Pancreas (tissue), 10 donors: Measurements from ENCODE around the gene RECQL5. TPM values are rescaled to one million over a fixed set of nuclear protein-coding genes. Genes with fewer than 3 reads are reported as not detected.

Source experiments
- ATAC-seq, 4 donors: fragments of 200-7000 bp; cut with Tn5 transposase; one replicate each; pipeline versions ENCODE4 v1.8.0 to v1.9.1; 2020; ENCODE audit warnings: mild to moderate bottlenecking in 4 of 4, moderate library complexity in 4 of 4
- DNase-seq, 6 donors: peaks; one replicate each; pipeline ENCODE4 v3.0.0-alpha.2; 2020
- FAIRE-seq: peaks from 2 replicates; lab custom pipeline; 2012; peaks lifted over from hg19 to GRCh38; lab: Jason Lieb, UNC
- H3K27ac ChIP-seq, 4 donors: fragments of 200-600 bp; sonication (generic); 1 replicate in 3 of 4; 2 replicates in 1 of 4; pipeline versions ENCODE4 v1.5.0 to v1.8.0; 2020
- H3K27me3 ChIP-seq, 4 donors: fragments of 200-600 bp; one replicate each; pipeline ENCODE4 v1.8.0; 2021
- H3K36me3 ChIP-seq, 3 donors: fragments of 200-600 bp; sonication (generic) in 1 of 3; one replicate each; pipeline versions ENCODE4 v1.5.0 to v1.8.0; 2020 to 2021
- H3K4me1 ChIP-seq, 3 donors: fragments of 200-600 bp; one replicate each; pipeline ENCODE4 v1.8.0; 2021
- H3K4me3 ChIP-seq, 4 donors: fragments of 200-600 bp; sonication (generic) in 2 of 4; one replicate each; pipeline versions ENCODE4 v1.5.0 to v1.8.0; 2020 to 2021
- H3K9me3 ChIP-seq, 4 donors: fragments of 200-600 bp; one replicate each; pipeline ENCODE4 v1.8.0; 2021
- WGBS, 2 donors: extraction: QIAGEN DNeasy Blood & Tissue Kit; methylation state at CpG; one replicate each; pipeline ENCODE4 v1.1.7; 2013; 5-methylcytosine and 5-hydroxymethylcytosine counted together
- intact Hi-C, 3 donors: fragments of 100-400 bp; cut with DNase I; formaldehyde crosslinking; loops; one replicate each; pipeline versions ENCODE4 v1.11.1 to v1.14.2; 2022
- polyA plus RNA-seq, 2 donors: library from polyadenylated mRNA; stranded (reverse); fragments of 200-250 nt; gene quantifications; one replicate each; pipeline ENCODE4 v1.2.3, GENCODE V29; 2013
- total RNA-seq, 6 donors: library from RNA; stranded (reverse); fragmentation: NEBNext Ultra II Directional in 4 of 6; extraction: Animal tissue kit (Norgen Biotek cat#: 25700) in 4 of 6; gene quantifications; one replicate each; pipeline versions ENCODE4 v1.2.1 to v1.2.4, GENCODE V29; 2021 to 2023
- TF ChIP-seq, protein P1 (sequence below), 4 donors: fragments of 200-600 bp; sonication (generic) in 3 of 4; IDR thresholded peaks; one replicate each; pipeline versions ENCODE4 v1.5.0 to v1.8.0; 2021; ENCODE audit warnings: antibody characterized with exemption in 4 of 4
- donor health status: healthy with polysubstance abuse.
- donor health status: DM: no; HTN: no; CAD: no; lungs with moderate emphysema.
- donor health status: DM: no; HTN: no; CAD: no.
- donor health status: control.
- donor health status: control.
- donor health status: Bipolar disorder and iron deficiency.
- donor health status: DM: yes; HTN: yes; CAD: no.
- donor health status: DM: no; HTN: no; CAD: no.
- donor health status: DM: no; HTN: no; CAD: no.
- donor health status: DM: yes; HTN: yes; CAD: no.

RECQL5 gene
- total and polyA plus RNA-seq, 8 donors, result 8.7 to 65.2 (median 14.9) TPM

DNA sequence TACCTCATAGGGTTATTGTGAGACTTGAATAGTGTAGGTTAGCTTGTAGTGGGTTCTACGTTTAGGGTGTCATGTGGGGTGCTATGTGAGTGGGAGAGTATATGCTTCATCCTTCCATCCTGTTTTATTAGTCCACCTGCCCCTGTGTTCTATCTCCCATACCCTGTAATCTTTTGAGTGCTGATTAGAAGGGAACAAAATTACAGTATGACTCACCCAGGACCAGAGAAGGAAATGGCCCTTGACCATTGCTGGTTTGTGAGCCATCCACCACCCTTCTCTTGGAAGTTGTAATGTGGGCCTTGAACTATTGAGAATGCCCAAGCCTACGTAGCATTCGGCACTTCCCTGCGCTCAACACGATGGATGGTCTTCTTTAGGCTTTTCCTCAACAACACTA, 17.3 kb upstream of the RECQL5 start:
- ATAC-seq, result peak in 3 of 4 donors; percentile 36 to 49 (median 47)
- FAIRE-seq, result no peak
- Histone ChIP-seq H3K4me1 (peaks cover 0 to 18% (median 0%) of the 10 kb centered on the region in 3 donors), H3K36me3 (no peaks in the 10 kb centered on the region), H3K27ac (peak overlapping the region in 2 of 4 donors; percentile 5 to 23), H3K4me3 (no peak overlapping the region), H3K27me3 (no peaks in the 10 kb centered on the region), H3K9me3 (no peaks in the 10 kb centered on the region)
- no peak for DNase-seq
- intact Hi-C loops, result no loop called here
- TF ChIP-seq, protein P1, sequence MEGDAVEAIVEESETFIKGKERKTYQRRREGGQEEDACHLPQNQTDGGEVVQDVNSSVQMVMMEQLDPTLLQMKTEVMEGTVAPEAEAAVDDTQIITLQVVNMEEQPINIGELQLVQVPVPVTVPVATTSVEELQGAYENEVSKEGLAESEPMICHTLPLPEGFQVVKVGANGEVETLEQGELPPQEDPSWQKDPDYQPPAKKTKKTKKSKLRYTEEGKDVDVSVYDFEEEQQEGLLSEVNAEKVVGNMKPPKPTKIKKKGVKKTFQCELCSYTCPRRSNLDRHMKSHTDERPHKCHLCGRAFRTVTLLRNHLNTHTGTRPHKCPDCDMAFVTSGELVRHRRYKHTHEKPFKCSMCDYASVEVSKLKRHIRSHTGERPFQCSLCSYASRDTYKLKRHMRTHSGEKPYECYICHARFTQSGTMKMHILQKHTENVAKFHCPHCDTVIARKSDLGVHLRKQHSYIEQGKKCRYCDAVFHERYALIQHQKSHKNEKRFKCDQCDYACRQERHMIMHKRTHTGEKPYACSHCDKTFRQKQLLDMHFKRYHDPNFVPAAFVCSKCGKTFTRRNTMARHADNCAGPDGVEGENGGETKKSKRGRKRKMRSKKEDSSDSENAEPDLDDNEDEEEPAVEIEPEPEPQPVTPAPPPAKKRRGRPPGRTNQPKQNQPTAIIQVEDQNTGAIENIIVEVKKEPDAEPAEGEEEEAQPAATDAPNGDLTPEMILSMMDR (IDR thresholded peaks at IDR 0.05), result no peak
- WGBS, 2 donors, result 88 to 94% methylated on average over 5 of the region's 5 CpGs

DNA sequence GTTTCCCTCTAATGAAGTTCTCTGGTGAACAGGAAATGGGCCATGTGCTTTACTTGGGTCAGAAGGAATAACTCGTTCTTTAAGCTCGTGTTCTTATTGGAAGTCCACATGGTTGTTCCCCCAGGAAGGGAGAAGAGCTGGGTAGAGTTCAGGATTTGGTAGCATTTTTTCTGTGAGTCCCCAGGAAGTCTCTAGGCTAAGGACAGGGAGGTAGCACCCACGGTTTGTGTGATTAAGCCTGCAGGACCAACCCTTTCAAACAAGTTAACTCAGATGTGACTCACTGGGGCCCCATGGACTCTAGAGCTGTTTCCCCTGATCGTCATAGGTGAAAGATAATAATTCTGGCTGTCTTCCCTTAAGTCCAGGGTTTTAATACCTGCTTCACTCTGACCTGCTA, 16.6 kb upstream of the RECQL5 start:
- Histone ChIP-seq H3K36me3 (no peaks in the 10 kb centered on the region), H3K27me3 (no peaks in the 10 kb centered on the region), H3K4me1 (peaks cover 0 to 17% (median 0%) of the 10 kb centered on the region in 3 donors), H3K4me3 (no peak overlapping the region), H3K27ac (no peak overlapping the region), H3K9me3 (no peaks in the 10 kb centered on the region)
- intact Hi-C loops, result no loop called here
- WGBS, 2 donors, result 56 to 65% methylated on average over 4 of the region's 4 CpGs
- peak in 1 of 6 donors; percentile 9 for DNase-seq
- no peak for FAIRE-seq
- TF ChIP-seq, protein P1 (IDR thresholded peaks at IDR 0.05), result no peak
- peak; percentile 40 to 59 (median 56) for ATAC-seq

DNA sequence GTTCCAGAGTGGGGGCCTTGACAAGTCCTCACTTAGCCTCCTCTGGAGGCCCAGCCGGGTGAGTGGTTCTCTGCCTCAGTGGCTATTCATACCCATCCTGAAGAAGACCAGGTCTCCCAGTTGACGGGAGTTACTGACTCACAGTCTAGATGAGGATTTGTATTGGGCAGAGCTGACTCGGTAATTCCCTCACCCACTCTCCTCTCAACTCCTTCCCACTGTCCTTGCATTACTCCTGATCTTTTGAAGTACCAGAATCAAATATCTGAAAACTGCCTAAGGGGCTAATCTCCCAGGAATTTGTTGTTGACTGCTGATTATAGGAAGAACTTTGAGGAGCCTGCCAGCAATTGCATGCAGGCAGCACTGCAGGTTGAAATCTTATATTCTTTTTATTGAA, 14.3 kb upstream of the RECQL5 start:
- ATAC-seq (no peak), FAIRE-seq (no peak), DNase-seq (no peak)
- Histone ChIP-seq H3K36me3 (no peaks in the 10 kb centered on the region), H3K27me3 (no peaks in the 10 kb centered on the region), H3K9me3 (no peaks in the 10 kb centered on the region), H3K27ac (no peak overlapping the region), H3K4me1 (peaks cover 0 to 12% (median 0%) of the 10 kb centered on the region in 3 donors), H3K4me3 (no peak overlapping the region)
- WGBS, 2 donors, result 85 to 86% methylated on average over 3 of the region's 3 CpGs
- intact Hi-C loops, result no loop called here
- TF ChIP-seq, protein P1 (IDR thresholded peaks at IDR 0.05), result no peak

DNA sequence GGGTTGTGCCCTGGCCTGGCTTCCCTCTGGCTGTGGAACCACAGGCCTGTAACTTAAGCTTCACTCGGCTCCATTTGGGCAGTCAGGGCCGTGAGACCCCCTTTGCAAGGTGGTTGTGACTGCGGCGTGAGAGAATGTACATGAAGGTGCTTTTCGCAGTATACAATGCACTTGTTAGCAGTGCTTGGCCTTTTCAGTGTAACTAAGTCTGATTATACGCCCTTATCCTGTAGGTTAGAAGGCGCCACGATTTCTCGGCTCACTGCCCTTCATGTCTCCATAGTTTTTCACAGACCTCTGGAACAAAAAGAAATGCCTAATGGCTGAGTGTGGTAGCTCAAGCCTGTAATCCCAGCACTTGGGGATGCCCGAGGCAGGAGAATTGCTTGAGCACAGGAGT, 13.5 kb upstream of the RECQL5 start:
- Histone ChIP-seq H3K27me3 (no peaks in the 10 kb centered on the region), H3K36me3 (no peaks in the 10 kb centered on the region), H3K9me3 (no peaks in the 10 kb centered on the region), H3K27ac (no peak overlapping the region), H3K4me3 (no peak overlapping the region), H3K4me1 (peaks cover 0 to 12% (median 0%) of the 10 kb centered on the region in 3 donors)
- no peak for ATAC-seq
- no peak for DNase-seq
- FAIRE-seq, result no peak
- WGBS, 2 donors, result 86 to 91% methylated on average over 10 of the region's 10 CpGs
- TF ChIP-seq, protein P1 (IDR thresholded peaks at IDR 0.05), result no peak
- intact Hi-C loops, result no loop called here

DNA sequence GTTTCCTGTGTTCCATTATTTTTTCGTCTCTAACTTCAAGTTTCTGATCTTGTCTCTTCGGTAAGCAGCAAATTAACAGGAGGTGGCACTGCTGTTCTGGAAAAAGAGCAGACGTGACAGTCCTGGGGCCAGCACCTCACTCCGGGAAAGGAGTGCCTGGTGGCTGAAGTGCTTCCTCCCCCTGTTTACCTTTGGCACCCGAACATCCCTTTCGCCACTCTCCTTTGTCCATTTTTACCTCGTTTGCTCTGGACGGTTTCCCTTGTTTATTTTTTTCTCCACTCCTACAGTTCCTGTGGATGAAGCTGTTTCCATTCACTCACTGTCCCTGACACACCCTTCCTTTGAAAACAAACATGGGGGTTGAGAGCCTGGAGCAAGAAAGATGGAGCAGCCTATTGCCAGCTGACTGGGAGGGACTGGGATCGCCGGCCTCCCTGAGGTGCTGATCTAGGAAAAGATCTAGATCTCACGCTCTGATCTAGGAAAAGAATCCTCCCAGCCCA, 12.8 kb upstream of the RECQL5 start:
- Histone ChIP-seq H3K36me3 (no peaks in the 10 kb centered on the region), H3K4me1 (peaks cover 0 to 9% (median 0%) of the 10 kb centered on the region in 3 donors), H3K9me3 (no peaks in the 10 kb centered on the region), H3K27me3 (no peaks in the 10 kb centered on the region), H3K27ac (no peak overlapping the region), H3K4me3 (no peak overlapping the region)
- DNase-seq, result no peak
- 63 to 64% methylated on average over 11 of the region's 11 CpGs for WGBS, 2 donors
- intact Hi-C loops, result loop anchor here in 1 of 3 donors (10.0 kb wide), 1 partner anchor 65 kb away; no protein-coding TSS in a partner anchor
- FAIRE-seq, result no peak
- TF ChIP-seq, protein P1 (IDR thresholded peaks at IDR 0.05), result no peak
- ATAC-seq, result peak in 3 of 4 donors; percentile 58 to 67 (median 62)
